Right cardiac atrium (tissue), 5 donors: Measurements from ENCODE around the gene RAD50. TPM values are rescaled to one million over a fixed set of nuclear protein-coding genes. Genes with fewer than 3 reads are reported as not detected.
"Not testable (repeated sequence)": the region's sequence is repeated elsewhere in the genome, so short reads cannot be mapped to it uniquely, and the experiment has no call there.

Source experiments
- ATAC-seq, 2 donors: fragments of 200-7000 bp; cut with Tn5 transposase; one replicate each; pipeline versions ENCODE4 v1.8.0 to v1.9.1; 2020; ENCODE audit warnings: moderate library complexity in 2 of 2, mild to moderate bottlenecking in 1 of 2
- DNase-seq, 3 donors: peaks; one replicate each; pipeline ENCODE4 v3.0.0-alpha.2; 2020
- H3K27ac ChIP-seq: one replicate; pipeline ENCODE4 v1.5.1; 2013; ENCODE audit warnings: mild to moderate bottlenecking, low read length, control low read depth, moderate library complexity
- H3K27me3 ChIP-seq: one replicate; pipeline ENCODE4 v1.6.1; 2013; ENCODE audit not compliant: control insufficient read depth, insufficient read depth
- H3K4me1 ChIP-seq: one replicate; pipeline ENCODE4 v1.6.1; 2013; ENCODE audit warnings: low read length; ENCODE audit not compliant: control insufficient read depth, insufficient read depth
- H3K4me3 ChIP-seq: one replicate; pipeline ENCODE4 v1.5.1; 2013; ENCODE audit warnings: low read length, control low read depth
- H3K9me3 ChIP-seq: one replicate; pipeline ENCODE4 v1.6.1; 2013; ENCODE audit warnings: low read length; ENCODE audit not compliant: control insufficient read depth
- WGBS: extraction: QIAGEN DNeasy Blood & Tissue Kit; methylation state at CpG from one replicate; pipeline ENCODE4 v1.1.7; 2013; 5-methylcytosine and 5-hydroxymethylcytosine counted together
- intact Hi-C, 4 donors: fragments of 100-400 bp; cut with DNase I; formaldehyde crosslinking; loops; one replicate each; pipeline versions ENCODE4 v1.11.0 to v1.14.0; 2022 to 2023
- polyA plus RNA-seq: library from polyadenylated mRNA; stranded (reverse); fragments of 200-250 nt; gene quantifications from one replicate; pipeline ENCODE4 v1.2.3, GENCODE V29; 2013
- total RNA-seq, 4 donors: library from RNA; stranded (reverse); fragmentation: NEBNext Ultra II Directional; extraction: Animal tissue kit (Norgen Biotek cat#: 25700); gene quantifications; one replicate each; pipeline ENCODE4 v1.2.1, GENCODE V29; 2021
- donor health status: healthy with polysubstance abuse.
- donor health status: DM: no; HTN: yes; CAD: no.
- donor health status: DM: no; HTN: no; CAD: no.
- donor health status: DM: no; HTN: yes; CAD: no; lungs with severe emphysema.
- donor health status: DM: yes; HTN: yes; CAD: no.

The RAD50 gene
- total and polyA plus RNA-seq, 5 donors = 8.0 to 32.0 (median 29.1) TPM

DNA sequence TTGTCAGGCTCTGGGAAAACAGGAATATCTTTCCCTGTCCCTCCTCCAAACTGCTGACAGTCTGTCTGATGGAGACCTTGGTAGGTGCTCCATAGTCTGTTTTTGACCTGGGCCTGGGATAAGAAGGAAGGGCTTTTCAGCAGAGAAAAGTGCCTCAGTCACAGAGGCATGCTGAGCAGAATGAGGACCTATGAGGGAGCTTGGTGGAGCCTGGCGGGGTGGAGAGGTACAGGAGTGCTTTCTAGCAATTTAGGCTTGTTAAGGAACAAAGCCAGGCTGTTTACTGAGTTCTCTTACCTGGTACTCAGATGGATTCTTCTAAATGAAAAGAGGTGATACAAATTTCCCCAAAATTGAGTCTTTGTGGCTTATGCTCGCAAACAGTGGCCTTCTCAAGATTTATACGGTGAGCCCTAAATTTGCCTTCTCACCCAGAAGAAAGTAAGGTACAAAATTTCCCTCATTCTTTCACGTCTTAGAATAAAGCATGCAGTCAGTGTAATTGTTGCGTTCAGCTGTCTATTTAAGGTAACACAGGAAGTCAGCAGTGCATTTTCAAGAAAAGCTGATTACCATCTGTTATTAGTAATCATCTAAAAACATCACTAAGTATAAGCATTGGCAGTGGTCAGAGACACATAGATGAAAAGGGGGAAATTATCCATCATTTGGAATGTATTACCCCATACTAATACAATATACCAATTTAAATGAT, 72.6 kb downstream of the RAD50 start:
- no peak overlapping the region for H3K27ac ChIP-seq
- H3K4me3 ChIP-seq = no peak overlapping the region
- WGBS = 77% methylated on average over 5 of the region's 5 CpGs
- intact Hi-C loops = no loop called here
- no peak for ATAC-seq
- H3K9me3 ChIP-seq = no peaks in the 10 kb centered on the region
- no peaks in the 10 kb centered on the region for H3K27me3 ChIP-seq
- H3K4me1 ChIP-seq = no peaks in the 10 kb centered on the region
- DNase-seq = no peak

DNA sequence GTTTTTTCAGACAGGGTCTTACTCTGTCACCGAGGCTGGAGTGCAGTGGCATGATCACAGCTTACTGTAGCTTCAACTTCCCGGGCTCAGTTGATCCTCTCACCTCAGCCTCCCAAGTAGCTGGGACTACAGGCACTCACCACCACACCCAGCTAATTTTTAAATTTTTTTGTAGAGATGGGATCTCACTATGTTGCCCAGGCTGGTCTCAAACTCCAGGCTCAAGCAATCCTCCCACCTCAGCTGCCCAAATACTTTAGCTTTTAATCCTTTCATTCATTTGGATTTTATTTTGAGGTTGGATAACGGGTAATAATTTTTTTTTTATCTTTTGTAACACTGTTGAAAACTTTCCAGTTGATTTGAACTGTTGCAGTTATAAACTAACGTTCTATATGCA, 76.8 kb downstream of the RAD50 start:
- H3K4me1 ChIP-seq, H3K4me3 ChIP-seq, ATAC-seq, intact Hi-C loops, DNase-seq, H3K9me3 ChIP-seq, H3K27me3 ChIP-seq, H3K27ac ChIP-seq: not testable (repeated sequence)
- WGBS = 97% methylated on average over 4 of the region's 4 CpGs

DNA sequence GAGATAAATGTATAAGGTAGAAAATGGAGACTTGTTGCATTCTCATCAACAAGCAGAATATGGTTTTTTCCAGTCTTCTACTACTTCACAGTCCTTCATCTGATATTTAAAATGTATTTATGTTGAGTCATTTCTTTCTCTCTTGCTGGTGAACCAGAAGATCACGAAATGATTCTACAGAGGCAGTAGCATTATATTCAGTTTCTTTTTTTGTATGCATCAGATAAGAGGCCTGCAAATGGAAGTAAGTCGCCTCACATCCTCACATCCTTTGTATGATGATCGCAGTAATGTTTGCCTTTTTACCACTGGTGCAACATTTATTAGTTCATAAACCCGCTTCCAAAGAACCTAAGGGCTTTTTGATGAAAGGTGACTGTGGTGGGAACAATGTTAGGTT, 79.1 kb downstream of the RAD50 start:
- H3K9me3 ChIP-seq = no peaks in the 10 kb centered on the region
- H3K4me3 ChIP-seq = no peak overlapping the region
- intact Hi-C loops = no loop called here
- no peak for DNase-seq
- H3K27me3 ChIP-seq = no peaks in the 10 kb centered on the region
- WGBS = 93% methylated on average over 4 of the region's 4 CpGs
- H3K4me1 ChIP-seq = no peaks in the 10 kb centered on the region
- ATAC-seq = no peak
- H3K27ac ChIP-seq = no peak overlapping the region

DNA sequence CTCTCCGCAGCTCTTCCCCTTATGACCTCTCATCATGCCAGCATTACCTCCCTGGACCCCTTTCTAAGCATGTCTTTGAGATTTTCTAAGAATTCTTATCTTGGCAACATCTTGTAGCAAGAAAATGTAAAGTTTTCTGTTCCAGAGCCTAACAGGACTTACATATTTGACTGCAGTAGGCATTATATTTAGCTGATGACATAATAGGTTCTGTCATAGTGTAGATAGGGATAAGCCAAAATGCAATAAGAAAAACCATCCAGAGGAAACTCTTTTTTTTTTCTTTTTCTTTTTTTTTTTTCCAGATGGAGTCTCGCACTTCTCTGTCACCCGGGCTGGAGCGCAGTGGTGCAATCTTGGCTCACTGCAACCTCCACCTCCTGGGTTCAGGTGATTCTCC, 80.5 kb downstream of the RAD50 start:
- Histone ChIP-seq H3K27ac (no peak overlapping the region), H3K4me1 (no peaks in the 10 kb centered on the region), H3K27me3 (no peaks in the 10 kb centered on the region), H3K9me3 (no peaks in the 10 kb centered on the region), H3K4me3 (no peak overlapping the region)
- 91% methylated on average over 4 of the region's 4 CpGs for WGBS
- intact Hi-C loops = no loop called here
- DNase-seq (no peak), ATAC-seq (no peak)

DNA sequence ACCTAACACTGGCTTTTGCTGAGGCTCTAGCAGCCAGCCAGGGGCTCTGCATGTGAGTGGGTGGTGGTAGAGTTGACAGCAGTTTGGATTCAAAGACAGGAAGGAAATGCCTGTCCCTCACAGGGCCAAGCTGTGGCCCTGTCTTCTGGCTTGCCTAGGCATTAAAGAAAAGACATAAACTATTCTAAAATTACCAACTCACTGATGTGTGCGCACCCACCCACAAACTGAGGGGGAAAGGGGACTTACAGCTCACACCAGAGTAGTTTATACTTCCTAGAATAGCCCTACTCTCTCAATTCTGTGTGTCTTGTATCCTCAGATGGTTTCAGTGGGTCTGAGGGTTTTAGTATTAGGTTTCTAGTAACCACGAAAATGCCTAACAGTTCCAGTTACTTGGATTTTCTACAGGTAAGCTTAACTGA, 82.9 kb downstream of the RAD50 start:
- Histone ChIP-seq H3K4me3 (no peak overlapping the region), H3K27ac (no peak overlapping the region), H3K4me1 (no peaks in the 10 kb centered on the region), H3K9me3 (no peaks in the 10 kb centered on the region), H3K27me3 (no peaks in the 10 kb centered on the region)
- no peak for DNase-seq
- 73% methylated on average over 2 of the region's 2 CpGs for WGBS
- intact Hi-C loops = no loop called here
- ATAC-seq = no peak

DNA sequence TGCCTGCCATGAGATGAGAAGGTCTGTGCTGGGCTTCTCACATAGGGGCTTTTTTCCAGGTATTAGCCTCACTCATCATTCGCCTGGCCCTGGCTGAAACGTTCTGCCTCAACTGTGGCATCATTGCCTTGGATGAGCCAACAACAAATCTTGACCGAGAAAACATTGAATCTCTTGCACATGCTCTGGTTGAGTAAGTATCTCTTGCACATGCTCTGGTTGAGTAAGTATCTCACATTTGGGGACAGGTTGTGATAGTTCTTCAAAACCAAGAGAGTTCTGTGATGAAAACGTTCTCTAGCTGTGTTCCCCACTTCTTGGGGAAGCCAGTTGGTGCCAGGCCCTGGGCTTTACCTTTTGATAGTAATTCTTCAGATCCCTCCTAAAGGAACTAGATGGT, 83.8 kb downstream of the RAD50 start:
- no peak for ATAC-seq
- 92% methylated on average over 4 of the region's 4 CpGs for WGBS

DNA sequence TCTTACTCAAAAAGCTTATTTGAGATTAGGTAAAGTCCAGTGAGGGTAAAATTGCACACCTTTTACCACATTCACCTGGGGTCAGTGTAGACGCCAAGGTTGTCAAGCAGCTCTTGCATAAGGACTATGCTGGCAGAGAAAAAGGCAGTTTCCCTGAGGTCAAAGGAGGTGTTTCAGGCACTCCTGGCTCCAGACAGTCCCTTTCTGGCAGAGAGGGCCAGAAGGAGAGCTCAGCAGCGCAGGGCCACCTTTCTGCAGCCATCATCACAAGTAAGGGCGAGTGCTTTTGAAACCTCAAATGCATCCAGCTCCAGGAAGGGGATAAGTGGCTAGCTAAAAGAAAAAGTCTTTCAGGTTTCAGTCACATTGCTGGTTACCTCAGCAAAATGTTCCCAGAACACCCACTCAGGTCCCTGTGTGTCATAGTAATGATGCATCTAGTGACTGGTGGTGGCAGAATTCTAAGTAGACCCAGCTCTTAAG, 84.5 kb downstream of the RAD50 start:
- Histone ChIP-seq H3K9me3 (no peaks in the 10 kb centered on the region), H3K4me1 (no peaks in the 10 kb centered on the region), H3K27ac (no peak overlapping the region), H3K27me3 (no peaks in the 10 kb centered on the region), H3K4me3 (no peak overlapping the region)
- WGBS = 94% methylated on average over 3 of the region's 3 CpGs
- ATAC-seq (no peak), DNase-seq (no peak)
- intact Hi-C loops = no loop called here

More for the DNA sequence above, 83.8 kb downstream of the RAD50 start:
- intact Hi-C loops = no loop called here
- no peak for DNase-seq
- Histone ChIP-seq H3K27ac (no peak overlapping the region), H3K9me3 (no peaks in the 10 kb centered on the region), H3K27me3 (no peaks in the 10 kb centered on the region), H3K4me3 (no peak overlapping the region), H3K4me1 (no peaks in the 10 kb centered on the region)

DNA sequence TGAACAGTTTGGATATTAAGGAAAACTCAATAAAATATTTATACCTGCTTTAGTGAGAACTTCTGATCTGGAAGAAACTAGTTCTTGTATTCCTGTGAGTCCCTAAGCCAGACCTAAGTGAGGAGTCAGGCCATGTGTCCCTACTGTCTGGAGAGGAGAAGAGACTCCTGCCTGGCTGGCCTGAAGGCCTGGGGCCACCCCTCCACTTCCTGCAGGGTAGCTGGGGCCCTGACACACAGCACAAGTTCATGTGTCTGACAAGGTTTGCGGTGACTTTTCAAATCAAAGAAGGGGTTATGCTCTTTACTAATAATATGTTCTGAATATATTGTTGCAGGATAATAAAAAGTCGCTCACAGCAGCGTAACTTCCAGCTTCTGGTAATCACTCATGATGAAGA, 85.1 kb downstream of the RAD50 start:
- Histone ChIP-seq H3K27ac (no peak overlapping the region), H3K4me1 (no peaks in the 10 kb centered on the region), H3K27me3 (no peaks in the 10 kb centered on the region), H3K9me3 (no peaks in the 10 kb centered on the region), H3K4me3 (no peak overlapping the region)
- no peak for ATAC-seq
- intact Hi-C loops = no loop called here
- 95% methylated on average over 3 of the region's 3 CpGs for WGBS
- no peak for DNase-seq

DNA sequence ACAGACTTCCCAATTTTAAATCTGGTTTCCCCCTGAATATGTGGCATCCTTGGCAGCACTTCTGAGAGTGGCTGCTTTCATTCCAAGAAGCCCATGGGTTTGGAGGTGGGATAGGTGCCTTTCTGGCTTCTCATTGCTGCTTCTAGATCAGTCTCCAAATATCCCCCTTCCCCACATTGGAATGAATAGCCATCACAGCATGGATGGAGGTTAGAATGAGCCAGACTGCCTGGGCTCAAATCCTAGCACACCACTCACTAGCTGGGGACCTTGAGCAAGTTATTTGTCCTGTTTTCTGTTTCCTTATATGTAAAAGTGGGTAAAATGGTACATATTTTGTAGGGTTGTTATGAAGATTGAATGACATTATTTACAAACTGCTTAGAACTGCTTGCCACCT, 87.4 kb downstream of the RAD50 start:
- Histone ChIP-seq H3K4me3 (no peak overlapping the region), H3K27ac (no peak overlapping the region), H3K27me3 (no peaks in the 10 kb centered on the region), H3K9me3 (no peaks in the 10 kb centered on the region), H3K4me1 (no peaks in the 10 kb centered on the region)
- ATAC-seq = no peak
- DNase-seq = no peak
- intact Hi-C loops = no loop called here

DNA sequence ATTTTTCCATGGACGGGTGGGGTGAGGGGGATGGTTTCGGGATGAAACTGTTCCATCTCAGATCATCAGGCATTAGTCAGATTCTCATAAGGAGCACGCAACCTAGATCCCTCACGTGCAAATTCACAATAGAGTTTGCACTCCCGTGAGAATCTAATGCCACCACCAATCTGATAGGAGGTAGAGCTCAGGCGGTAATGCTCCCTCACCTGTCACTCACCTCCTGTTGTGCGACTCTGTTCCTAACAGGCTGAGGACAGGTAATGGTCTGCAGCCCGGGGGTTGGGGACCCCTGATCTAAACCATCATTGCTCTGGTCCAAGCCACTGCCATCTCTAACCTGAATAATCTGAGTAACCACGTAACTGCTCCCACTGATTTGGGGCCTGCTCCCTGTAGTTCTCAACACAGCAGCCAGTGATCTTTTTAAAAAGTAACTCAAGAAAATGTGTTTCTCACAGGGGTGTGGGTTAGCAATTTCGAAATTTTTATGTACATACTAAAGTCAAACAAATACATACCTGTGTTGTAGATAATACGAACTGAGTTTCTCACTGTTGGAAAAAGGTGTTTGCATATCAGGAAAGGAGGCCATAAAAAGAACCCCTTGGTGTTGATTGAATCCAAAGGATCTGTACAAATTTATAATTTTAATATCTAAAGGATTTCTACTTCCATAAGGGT, 89.9 kb downstream of the RAD50 start:
- Histone ChIP-seq H3K9me3 (no peaks in the 10 kb centered on the region), H3K27ac (no peak overlapping the region), H3K4me1 (no peaks in the 10 kb centered on the region), H3K4me3 (no peak overlapping the region), H3K27me3 (no peaks in the 10 kb centered on the region)
- DNase-seq (no peak), ATAC-seq (no peak)
- intact Hi-C loops = no loop called here
- 94% methylated on average over 11 of the region's 11 CpGs for WGBS

DNA sequence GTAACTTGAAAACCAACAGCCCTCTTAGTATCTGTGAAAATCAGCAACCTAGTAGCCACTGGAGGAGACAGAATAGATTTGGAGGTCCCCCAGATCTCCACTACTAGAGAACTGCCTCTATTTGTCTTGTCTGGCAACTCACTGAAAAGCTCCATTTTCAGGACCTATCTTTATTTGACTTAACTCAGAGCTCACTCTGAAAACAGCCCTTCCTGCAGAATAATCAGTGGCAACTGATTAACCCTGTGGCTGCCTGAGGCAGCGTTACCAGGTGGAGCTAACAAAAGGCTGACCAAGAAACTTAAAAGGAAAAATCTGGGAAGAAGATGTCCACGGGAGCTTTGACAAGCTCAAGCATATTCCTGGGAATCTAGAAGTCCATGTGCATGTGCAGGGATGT, 90.7 kb downstream of the RAD50 start:
- WGBS = 96% methylated on average over 2 of the region's 2 CpGs
- ATAC-seq = no peak
- intact Hi-C loops = no loop called here

More for the DNA sequence above, 90.7 kb downstream of the RAD50 start:
- Histone ChIP-seq H3K27me3 (no peaks in the 10 kb centered on the region), H3K4me3 (no peak overlapping the region), H3K9me3 (no peaks in the 10 kb centered on the region), H3K27ac (no peak overlapping the region), H3K4me1 (no peaks in the 10 kb centered on the region)
- DNase-seq = no peak
